ENCODE data around the gene SLC25A17. TPM values are rescaled to one million over a fixed set of nuclear protein-coding genes. Genes with fewer than 3 reads are reported as not detected.
"Not testable (repeated sequence)": the region's sequence is repeated elsewhere in the genome, so short reads cannot be mapped to it uniquely, and the experiment has no call there.

The SLC25A17 gene
- polyA plus RNA-seq, 4 donors = 29.6 to 41.7 (median 40.1) TPM

GRCh38 chr22:40721266-40721665 lies 97.9 kb downstream of the SLC25A17 start:
- DNase-seq (ENCODE audit: low read depth in 4 of 4, low spot score in 3 of 4) = no peak

- DNase-seq (ENCODE audit: low read depth in 4 of 4, low spot score in 3 of 4) = no peak
Measured at GRCh38 chr22:40720538-40721256, 98.4 kb downstream of the SLC25A17 start.

GRCh38 chr22:40720156-40720537 lies 99.0 kb downstream of the SLC25A17 start:
- DNase-seq (ENCODE audit: low read depth in 4 of 4, low spot score in 3 of 4) = not testable (repeated sequence)

Other genes starting within 250 kb of the SLC25A17 start
- gene MRTFA, start 182.6 kb downstream of the SLC25A17 start, polyA plus RNA-seq (ENCODE audit: insufficient read length in 4 of 4) = 10 to 100 TPM; 20.2 to 31.3 (median 22.6) TPM
- under 1 TPM; 0.18 to 0.29 (median 0.21) TPM for gene MCHR1, start 139.9 kb downstream of the SLC25A17 start, polyA plus RNA-seq (ENCODE audit: insufficient read length in 4 of 4)
- gene ST13, start 37.3 kb upstream of the SLC25A17 start, polyA plus RNA-seq (ENCODE audit: insufficient read length in 4 of 4) = 100 to 1,000 TPM; 470 to 690 (median 582) TPM
- gene XPNPEP3, start 37.8 kb upstream of the SLC25A17 start, polyA plus RNA-seq (ENCODE audit: insufficient read length in 4 of 4) = 10 to 100 TPM; 15.0 to 25.4 (median 18.2) TPM
- under 1 TPM; 0.32 to 0.81 (median 0.41) TPM for gene DNAJB7, start 42.8 kb upstream of the SLC25A17 start, polyA plus RNA-seq (ENCODE audit: insufficient read length in 4 of 4)
- 10 to 100 TPM; 62.1 to 70.9 (median 68.4) TPM for gene RBX1, start 132.0 kb upstream of the SLC25A17 start, polyA plus RNA-seq (ENCODE audit: insufficient read length in 4 of 4)

Measured in left renal pelvis (tissue), 4 donors.